GM12878 (cell line): ENCODE data around the gene MAML2.

Experiments
- ATF3 ChIP-seq: IDR thresholded peaks from 2 replicates; pipeline ENCODE4 v1.6.1; 2011; ENCODE audit warnings: low read depth, mild to moderate bottlenecking, low read length, moderate library complexity, borderline replicate concordance; ENCODE audit errors: extremely low read depth
- HCFC1 ChIP-seq: fragments of 150-350 bp; IDR thresholded peaks from 2 replicates; pipeline ENCODE4 v1.6.1; 2014; ENCODE audit warnings: low read length
- KDM1A ChIP-seq: fragments of 200-600 bp; sonication (generic); IDR thresholded peaks from 2 replicates; pipeline ENCODE4 v1.6.1; 2016; ENCODE audit warnings: borderline replicate concordance
- NKRF ChIP-seq: fragments of 450-650 bp; conservative IDR thresholded peaks from 2 replicates; pipeline ENCODE4 v1.6.1; 2017; ENCODE audit warnings: mild to moderate bottlenecking, moderate library complexity
- RAD21 ChIP-seq: IDR thresholded peaks from 2 replicates; pipeline ENCODE4 v1.6.1; 2011; ENCODE audit warnings: mild to moderate bottlenecking, low read depth, low read length, moderate library complexity; ENCODE audit not compliant: insufficient read depth
- TF ChIP-seq, protein P1 (sequence below): IDR thresholded peaks from 2 replicates; pipeline ENCODE4 v1.6.1; 2011; ENCODE audit warnings: low read depth, low read length, improper control_type of control experiment, borderline replicate concordance
- TF ChIP-seq, protein P2 (sequence below), 3 experiments: IDR thresholded peaks in 2 of 3; conservative IDR thresholded peaks in 1 of 3; 2 replicates each; pipeline ENCODE4 v1.5.1; 2011; ENCODE audit warnings: low read depth in 3 of 3, low read length in 3 of 3, mild to moderate bottlenecking in 3 of 3, control low read depth in 2 of 3, moderate library complexity in 2 of 3, inconsistent platforms in 1 of 3, mixed read lengths in 1 of 3; ENCODE audit not compliant: control insufficient read depth in 2 of 3, insufficient read depth in 1 of 3; ENCODE audit errors: extremely low read depth in 1 of 3
- TF ChIP-seq, protein P3 (sequence below): IDR thresholded peaks from 2 replicates; pipeline ENCODE4 v1.6.1; 2012; ENCODE audit warnings: mild to moderate bottlenecking, low read depth, low read length

DNA sequence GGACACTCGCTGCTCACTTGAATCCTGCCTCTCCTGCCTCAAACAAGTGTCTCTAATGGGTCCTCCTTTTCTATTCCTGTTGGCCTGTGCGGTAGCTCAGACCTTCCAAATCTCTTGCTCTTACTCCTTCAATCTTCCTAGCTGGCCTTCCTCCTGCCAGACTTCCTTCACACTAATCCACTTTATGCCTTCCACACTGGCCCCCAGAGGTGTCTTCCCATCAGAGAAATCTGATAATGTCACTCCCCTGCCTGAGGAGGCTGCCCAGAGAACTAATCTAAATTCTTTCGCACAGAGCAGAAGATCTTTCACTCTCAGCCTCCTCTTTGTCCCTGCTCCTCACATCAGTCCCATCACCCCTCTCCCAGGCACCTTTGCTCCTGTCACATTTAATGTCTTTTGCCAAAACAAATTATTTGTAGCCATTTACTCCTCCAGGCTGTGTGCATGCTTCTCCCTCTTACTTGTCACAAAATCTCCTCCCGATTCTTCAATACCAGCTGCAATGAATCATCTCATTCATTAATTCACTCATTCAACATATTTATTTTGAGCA is 175.7 kb downstream of the MAML2 start:
- no peak for TF ChIP-seq ATF3
- TF ChIP-seq NKRF: no peak
- no peak for TF ChIP-seq RAD21
- no peak for TF ChIP-seq KDM1A
- TF ChIP-seq, protein P1, sequence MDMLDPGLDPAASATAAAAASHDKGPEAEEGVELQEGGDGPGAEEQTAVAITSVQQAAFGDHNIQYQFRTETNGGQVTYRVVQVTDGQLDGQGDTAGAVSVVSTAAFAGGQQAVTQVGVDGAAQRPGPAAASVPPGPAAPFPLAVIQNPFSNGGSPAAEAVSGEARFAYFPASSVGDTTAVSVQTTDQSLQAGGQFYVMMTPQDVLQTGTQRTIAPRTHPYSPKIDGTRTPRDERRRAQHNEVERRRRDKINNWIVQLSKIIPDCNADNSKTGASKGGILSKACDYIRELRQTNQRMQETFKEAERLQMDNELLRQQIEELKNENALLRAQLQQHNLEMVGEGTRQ: no peak
- TF ChIP-seq, protein P2, sequence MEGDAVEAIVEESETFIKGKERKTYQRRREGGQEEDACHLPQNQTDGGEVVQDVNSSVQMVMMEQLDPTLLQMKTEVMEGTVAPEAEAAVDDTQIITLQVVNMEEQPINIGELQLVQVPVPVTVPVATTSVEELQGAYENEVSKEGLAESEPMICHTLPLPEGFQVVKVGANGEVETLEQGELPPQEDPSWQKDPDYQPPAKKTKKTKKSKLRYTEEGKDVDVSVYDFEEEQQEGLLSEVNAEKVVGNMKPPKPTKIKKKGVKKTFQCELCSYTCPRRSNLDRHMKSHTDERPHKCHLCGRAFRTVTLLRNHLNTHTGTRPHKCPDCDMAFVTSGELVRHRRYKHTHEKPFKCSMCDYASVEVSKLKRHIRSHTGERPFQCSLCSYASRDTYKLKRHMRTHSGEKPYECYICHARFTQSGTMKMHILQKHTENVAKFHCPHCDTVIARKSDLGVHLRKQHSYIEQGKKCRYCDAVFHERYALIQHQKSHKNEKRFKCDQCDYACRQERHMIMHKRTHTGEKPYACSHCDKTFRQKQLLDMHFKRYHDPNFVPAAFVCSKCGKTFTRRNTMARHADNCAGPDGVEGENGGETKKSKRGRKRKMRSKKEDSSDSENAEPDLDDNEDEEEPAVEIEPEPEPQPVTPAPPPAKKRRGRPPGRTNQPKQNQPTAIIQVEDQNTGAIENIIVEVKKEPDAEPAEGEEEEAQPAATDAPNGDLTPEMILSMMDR (IDR thresholded peaks at IDR 0.05 in 2 of 3, conservative IDR thresholded peaks at IDR 0.05 in 1 of 3; ENCODE audit: control insufficient read depth in 2 of 3, extremely low read depth in 1 of 3, insufficient read depth in 1 of 3, low read depth in 3 of 3, low read length in 3 of 3): no peak
- TF ChIP-seq, protein P3, sequence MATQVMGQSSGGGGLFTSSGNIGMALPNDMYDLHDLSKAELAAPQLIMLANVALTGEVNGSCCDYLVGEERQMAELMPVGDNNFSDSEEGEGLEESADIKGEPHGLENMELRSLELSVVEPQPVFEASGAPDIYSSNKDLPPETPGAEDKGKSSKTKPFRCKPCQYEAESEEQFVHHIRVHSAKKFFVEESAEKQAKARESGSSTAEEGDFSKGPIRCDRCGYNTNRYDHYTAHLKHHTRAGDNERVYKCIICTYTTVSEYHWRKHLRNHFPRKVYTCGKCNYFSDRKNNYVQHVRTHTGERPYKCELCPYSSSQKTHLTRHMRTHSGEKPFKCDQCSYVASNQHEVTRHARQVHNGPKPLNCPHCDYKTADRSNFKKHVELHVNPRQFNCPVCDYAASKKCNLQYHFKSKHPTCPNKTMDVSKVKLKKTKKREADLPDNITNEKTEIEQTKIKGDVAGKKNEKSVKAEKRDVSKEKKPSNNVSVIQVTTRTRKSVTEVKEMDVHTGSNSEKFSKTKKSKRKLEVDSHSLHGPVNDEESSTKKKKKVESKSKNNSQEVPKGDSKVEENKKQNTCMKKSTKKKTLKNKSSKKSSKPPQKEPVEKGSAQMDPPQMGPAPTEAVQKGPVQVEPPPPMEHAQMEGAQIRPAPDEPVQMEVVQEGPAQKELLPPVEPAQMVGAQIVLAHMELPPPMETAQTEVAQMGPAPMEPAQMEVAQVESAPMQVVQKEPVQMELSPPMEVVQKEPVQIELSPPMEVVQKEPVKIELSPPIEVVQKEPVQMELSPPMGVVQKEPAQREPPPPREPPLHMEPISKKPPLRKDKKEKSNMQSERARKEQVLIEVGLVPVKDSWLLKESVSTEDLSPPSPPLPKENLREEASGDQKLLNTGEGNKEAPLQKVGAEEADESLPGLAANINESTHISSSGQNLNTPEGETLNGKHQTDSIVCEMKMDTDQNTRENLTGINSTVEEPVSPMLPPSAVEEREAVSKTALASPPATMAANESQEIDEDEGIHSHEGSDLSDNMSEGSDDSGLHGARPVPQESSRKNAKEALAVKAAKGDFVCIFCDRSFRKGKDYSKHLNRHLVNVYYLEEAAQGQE: no peak
- TF ChIP-seq HCFC1: no peak
